Erythroblast (primary cell): ENCODE results near the gene ZNF101.

Source experiments
- GATA1 ChIP-seq: IDR thresholded peaks from 2 replicates; pipeline ENCODE4 v1.6.1; 2011; ENCODE audit warnings: low read depth, mild to moderate bottlenecking, control low read depth, low read length, moderate library complexity
- POLR2A ChIP-seq: IDR thresholded peaks from 2 replicates; pipeline ENCODE4 v1.6.1; 2011; ENCODE audit warnings: mild to moderate bottlenecking, low read length

DNA sequence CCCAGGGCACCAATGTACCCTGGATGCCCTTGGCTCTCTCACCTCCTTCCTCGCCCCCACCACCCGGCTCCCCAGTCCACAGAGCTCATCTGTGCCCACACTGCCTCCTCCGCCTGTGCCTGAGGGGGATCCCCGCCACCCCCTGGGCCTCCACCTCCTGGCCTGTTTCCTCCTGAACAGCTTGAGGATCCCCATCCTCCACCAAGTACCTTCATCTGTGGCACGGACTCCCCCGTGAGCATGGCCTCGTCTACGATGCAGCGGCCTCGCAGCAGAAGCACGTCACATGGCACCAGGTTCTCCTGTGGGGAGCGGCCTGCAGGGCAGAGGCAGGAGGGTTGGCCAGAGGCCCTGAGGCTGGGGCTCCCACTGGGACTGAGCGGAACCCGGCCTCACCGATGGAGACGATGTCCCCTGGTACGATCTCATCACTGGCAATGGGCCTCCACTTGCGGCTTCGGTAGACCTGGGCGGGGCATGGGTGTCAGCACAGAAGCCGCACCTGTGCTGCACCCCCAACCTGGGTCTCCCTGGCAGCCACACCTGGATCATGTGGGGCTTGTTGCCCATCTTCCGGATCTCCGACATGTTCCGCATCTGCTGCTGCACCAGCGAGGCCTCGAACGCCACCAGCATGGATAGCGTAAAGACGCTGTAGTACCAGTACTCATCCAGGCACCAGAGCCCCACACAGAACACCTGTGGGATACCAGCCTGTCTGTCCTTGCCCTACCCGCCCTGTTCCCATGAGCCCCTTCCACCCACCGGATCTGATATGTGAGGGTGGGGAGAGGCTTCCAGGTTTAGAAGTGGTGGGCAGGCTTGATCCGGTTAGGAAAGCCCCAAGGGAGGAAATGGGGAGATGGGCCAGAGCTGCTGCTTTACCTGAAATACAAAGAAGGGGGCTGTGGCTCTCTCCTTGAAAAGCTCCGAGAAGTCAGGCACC, 11.9 kb upstream of the ZNF101 start:
- TF ChIP-seq POLR2A = no peak
- TF ChIP-seq GATA1 = no peak
